GM12878 (cell line): ENCODE measurements around the gene EYS. TPM values are rescaled to one million over a fixed set of nuclear protein-coding genes. Genes with fewer than 3 reads are reported as not detected.

ENCODE experiments used
- ATAC-seq: fragments of 200-7000 bp; cut with Tn5 transposase; 3 replicates; pipeline ENCODE4 v1.9.1; 2020; ENCODE audit warnings: mild to moderate bottlenecking, moderate library complexity
- BruUV-seq: library from RNA; stranded (reverse); fragments of 400-500 nt; replicated peaks from 2 replicates; lab custom pipeline; 2021; lab: Mats Ljungman, UMichigan
- CTCF ChIA-PET: fragments of 300-600 bp; sonication (Branson Sonifier 250); formaldehyde crosslinking; extraction: SDS; loops from one replicate; lab custom pipeline; 2021; ENCODE audit warnings: inconsistent platforms; lab: Yijun Ruan, JAX
- POLR2A ChIA-PET: fragments of 350-600 bp; formaldehyde crosslinking; extraction: SDS; loops from one replicate; lab custom pipeline; 2021; ENCODE audit warnings: inconsistent platforms; lab: Charles Lee
- RAD21 ChIA-PET: fragments of 300-600 bp; sonication (Branson Sonifier 250); formaldehyde crosslinking; loops from one replicate; lab custom pipeline; 2023; ENCODE audit warnings: antibody characterized with exemption; ENCODE audit not compliant: unreplicated experiment; lab: Charles Lee
- SMC1A ChIA-PET: fragments of 300-600 bp; sonication (Branson Sonifier 250); formaldehyde crosslinking; loops from one replicate; lab custom pipeline; 2023; ENCODE audit not compliant: unreplicated experiment, uncharacterized antibody; lab: Charles Lee
- DNase-seq: peaks from one replicate; pipeline ENCODE4 v3.0.0-alpha.2; 2011; ENCODE audit warnings: low read depth, low spot score
- FAIRE-seq: peaks from 3 replicates; lab custom pipeline; 2011; peaks lifted over from hg19 to GRCh38; lab: Jason Lieb, UNC
- H2AFZ ChIP-seq: 2 replicates; pipeline ENCODE4 v1.6.0; 2011; ENCODE audit warnings: low read depth, low read length, control low read depth; ENCODE audit not compliant: control insufficient read depth
- H3K27ac ChIP-seq: 2 replicates; pipeline ENCODE4 v1.5.1; 2011; ENCODE audit warnings: control low read depth; ENCODE audit not compliant: control insufficient read depth, insufficient read depth
- H3K27me3 ChIP-seq, 2 experiments: replicated peaks in 1 of 2; 2 replicates each; pipeline versions ENCODE4 v1.6.0 to v1.6.1; 2011; ENCODE audit warnings: low read length in 1 of 2; ENCODE audit not compliant: control insufficient read depth in 2 of 2, insufficient read depth in 2 of 2
- H3K36me3 ChIP-seq, 2 experiments: 2 replicates each; pipeline ENCODE4 v1.5.1; 2011; ENCODE audit warnings: low read length in 1 of 2; ENCODE audit not compliant: control insufficient read depth in 2 of 2, insufficient read depth in 2 of 2
- H3K4me1 ChIP-seq: 2 replicates; pipeline ENCODE4 v1.6.1; 2011; ENCODE audit warnings: mild to moderate bottlenecking, low read length, moderate library complexity, mixed read lengths; ENCODE audit not compliant: control insufficient read depth, insufficient read depth
- H3K4me2 ChIP-seq: 2 replicates; pipeline ENCODE4 v1.6.0; 2011; ENCODE audit warnings: control low read depth; ENCODE audit not compliant: control insufficient read depth, insufficient read depth
- H3K4me3 ChIP-seq: fragments of 200-600 bp; sonication (generic); 2 replicates; pipeline ENCODE4 v1.5.1; 2016
- H3K79me2 ChIP-seq: 2 replicates; pipeline ENCODE4 v1.6.0; 2011; ENCODE audit warnings: low read length; ENCODE audit not compliant: control insufficient read depth, insufficient read depth
- H3K9ac ChIP-seq: 2 replicates; pipeline ENCODE4 v1.8.0; 2011; ENCODE audit warnings: low read length, control low read depth, mixed read lengths; ENCODE audit not compliant: control insufficient read depth, insufficient read depth
- H3K9me3 ChIP-seq: replicated peaks from 3 replicates; pipeline ENCODE4 v1.5.1; 2011; ENCODE audit warnings: mild to moderate bottlenecking, low read length; ENCODE audit not compliant: control insufficient read depth, insufficient read depth
- H4K20me1 ChIP-seq: 2 replicates; pipeline ENCODE4 v1.6.0; 2011; ENCODE audit not compliant: control insufficient read depth, insufficient read depth
- ATF7 ChIP-seq: fragments of 450-650 bp; IDR thresholded peaks from 2 replicates; pipeline ENCODE4 v1.6.1; 2016; ENCODE audit warnings: low read depth, mild to moderate bottlenecking
- CBX5 ChIP-seq: sonication (generic); IDR thresholded peaks from 2 replicates; pipeline ENCODE4 v1.6.1; 2016; ENCODE audit warnings: low read depth, moderate library complexity, mild to moderate bottlenecking, inconsistent platforms
- E2F8 ChIP-seq: fragments of 450-650 bp; IDR thresholded peaks from 2 replicates; pipeline ENCODE4 v1.6.1; 2018; ENCODE audit warnings: mild to moderate bottlenecking, low read depth, moderate library complexity; ENCODE audit not compliant: partially characterized antibody
- EED ChIP-seq: sonication (generic); IDR thresholded peaks from 2 replicates; pipeline ENCODE4 v1.6.1; 2016; ENCODE audit warnings: antibody characterized with exemption, low read depth
- FOXM1 ChIP-seq: IDR thresholded peaks from 2 replicates; pipeline ENCODE4 v1.6.1; 2012; ENCODE audit warnings: low read depth, mild to moderate bottlenecking, inconsistent platforms, low read length, moderate library complexity
- HDGF ChIP-seq: fragments of 450-650 bp; IDR thresholded peaks from 2 replicates; pipeline ENCODE4 v1.6.1; 2016; ENCODE audit warnings: antibody characterized with exemption
- MXI1 ChIP-seq: fragments of 150-350 bp; IDR thresholded peaks from 2 replicates; pipeline ENCODE4 v1.6.1; 2011; ENCODE audit warnings: low read depth, mild to moderate bottlenecking, inconsistent platforms, low read length, improper control_type of control experiment
- RELB ChIP-seq: fragments of 450-650 bp; IDR thresholded peaks from 2 replicates; pipeline ENCODE4 v1.6.1; 2017; ENCODE audit warnings: low read depth, mild to moderate bottlenecking, moderate library complexity
- SP1 ChIP-seq: IDR thresholded peaks from one replicate; pipeline ENCODE4 v1.6.1; 2011; ENCODE audit warnings: low read depth, low read length
- ZNF24 ChIP-seq: fragments of 450-650 bp; IDR thresholded peaks from 2 replicates; pipeline ENCODE4 v1.6.1; 2017; ENCODE audit warnings: antibody characterized with exemption, mild to moderate bottlenecking
- WGBS: methylation state at CpG from one replicate; pipeline ENCODE4 v1.1.6; 2016; ENCODE audit warnings: low lambda C conversion rate; ENCODE audit not compliant: insufficient replicate concordance, insufficient coverage; ENCODE audit errors: missing lambda C conversion rate; 5-methylcytosine and 5-hydroxymethylcytosine counted together
- in situ Hi-C: fragments of 300-500 bp; cut with MboI; formaldehyde crosslinking; loops from 9 replicates; pipeline ENCODE4 v1.14.3; 2018; ENCODE audit warnings: mixed read lengths
- intact Hi-C: fragments of 100-400 bp; cut with micrococcal nuclease; formaldehyde crosslinking; loops from one replicate; pipeline ENCODE4 v1.14.2; 2022; ENCODE audit not compliant: unreplicated experiment
- polyA plus RNA-seq, 11 experiments: library from polyadenylated mRNA; depleted of rRNA in 4 of 11; unstranded in 6 of 11; stranded (reverse) in 5 of 11; fragments of >200 nt; fragmentation: Nextera tagmentation in 4 of 11; fragmentation: Illumina TruSeq in 1 of 11; extraction: Ambion mirVana in 4 of 11; extraction: Trizol in 1 of 11; gene quantifications; 1 replicate in 1 of 11; 2 replicates in 10 of 11; pipeline versions ENCODE4 v1.2.1 to v1.2.3, GENCODE V29; 2011 to 2016; ENCODE audit warnings: inconsistent platforms in 2 of 11, missing spikeins in 2 of 11, low read depth in 1 of 11
- total RNA-seq, 4 experiments: library from RNA; depleted of rRNA in 3 of 4; stranded (reverse); fragments of >200 nt in 3 of 4; fragmentation: Illumina TruSeq in 1 of 4; extraction: Trizol in 1 of 4; gene quantifications; 2 replicates each; pipeline versions ENCODE4 v1.2.1 to v1.2.3, GENCODE V29; 2013 to 2021
- TF ChIP-seq, protein P1 (sequence below): fragments of 450-650 bp; IDR thresholded peaks from 2 replicates; pipeline ENCODE4 v1.6.1; 2014; ENCODE audit warnings: mild to moderate bottlenecking
- TF ChIP-seq, protein P2 (sequence below): fragments of 450-650 bp; IDR thresholded peaks from 2 replicates; pipeline ENCODE4 v1.6.1; 2016; ENCODE audit warnings: mild to moderate bottlenecking

The EYS gene
- total and polyA plus RNA-seq, 10 of the 15 experiments (the other 5 are each of a cell fraction or from before 2014, with no cell fraction given), result under 0.01 to 0.14 (median 0.02) TPM; not detected in 1

DNA sequence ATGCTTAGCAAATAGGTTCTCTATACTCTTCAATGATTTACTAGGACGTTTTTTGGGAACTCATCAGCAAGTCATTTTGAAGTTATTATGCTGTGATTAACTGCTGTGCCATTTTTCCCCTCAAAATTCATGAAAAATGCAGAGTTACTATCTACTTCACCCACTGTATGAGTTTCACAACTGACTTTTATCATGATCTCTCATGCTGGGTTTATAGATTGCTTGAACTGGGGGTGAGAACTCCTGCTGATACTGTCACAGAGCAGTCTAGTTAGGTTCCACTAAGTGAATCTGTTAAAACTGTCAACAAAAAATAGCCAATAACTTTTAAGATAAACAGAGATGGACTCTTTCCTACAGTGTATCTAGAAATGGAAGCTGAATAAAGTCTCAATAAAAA, 136.7 kb downstream of the EYS start (continued):
- TF ChIP-seq, protein P1, sequence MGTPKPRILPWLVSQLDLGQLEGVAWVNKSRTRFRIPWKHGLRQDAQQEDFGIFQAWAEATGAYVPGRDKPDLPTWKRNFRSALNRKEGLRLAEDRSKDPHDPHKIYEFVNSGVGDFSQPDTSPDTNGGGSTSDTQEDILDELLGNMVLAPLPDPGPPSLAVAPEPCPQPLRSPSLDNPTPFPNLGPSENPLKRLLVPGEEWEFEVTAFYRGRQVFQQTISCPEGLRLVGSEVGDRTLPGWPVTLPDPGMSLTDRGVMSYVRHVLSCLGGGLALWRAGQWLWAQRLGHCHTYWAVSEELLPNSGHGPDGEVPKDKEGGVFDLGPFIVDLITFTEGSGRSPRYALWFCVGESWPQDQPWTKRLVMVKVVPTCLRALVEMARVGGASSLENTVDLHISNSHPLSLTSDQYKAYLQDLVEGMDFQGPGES, result no peak
- TF ChIP-seq HDGF (no peak), E2F8 (no peak)

- POLR2A ChIA-PET, result no interaction called here
- Histone ChIP-seq H3K79me2 (no peaks in the 10 kb centered on the region), H3K9me3 (no peaks in the 10 kb centered on the region), H3K4me2 (no peak overlapping the region)
- FAIRE-seq, result no peak
- BruUV-seq, result no TSS peak
- TF ChIP-seq EED (no peak), RELB (no peak), CBX5 (no peak), MXI1 (no peak), ATF7 (no peak), SP1 (no peak), ZNF24 (no peak), FOXM1 (no peak)
- TF ChIP-seq, protein P2, sequence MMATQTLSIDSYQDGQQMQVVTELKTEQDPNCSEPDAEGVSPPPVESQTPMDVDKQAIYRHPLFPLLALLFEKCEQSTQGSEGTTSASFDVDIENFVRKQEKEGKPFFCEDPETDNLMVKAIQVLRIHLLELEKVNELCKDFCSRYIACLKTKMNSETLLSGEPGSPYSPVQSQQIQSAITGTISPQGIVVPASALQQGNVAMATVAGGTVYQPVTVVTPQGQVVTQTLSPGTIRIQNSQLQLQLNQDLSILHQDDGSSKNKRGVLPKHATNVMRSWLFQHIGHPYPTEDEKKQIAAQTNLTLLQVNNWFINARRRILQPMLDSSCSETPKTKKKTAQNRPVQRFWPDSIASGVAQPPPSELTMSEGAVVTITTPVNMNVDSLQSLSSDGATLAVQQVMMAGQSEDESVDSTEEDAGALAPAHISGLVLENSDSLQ, result no peak
- TF ChIP-seq, all 136 proteins: peak for 0
- Histone ChIP-seq H2AFZ (no peak overlapping the region), H3K4me1 (no peaks in the 10 kb centered on the region), H3K27ac (no peak overlapping the region), H3K4me3 (no peak overlapping the region), H3K36me3 (no peaks in the 10 kb centered on the region), H3K9ac (no peak overlapping the region), H3K27me3 (no peaks in the 10 kb centered on the region), H4K20me1 (no peaks in the 10 kb centered on the region)
- ChIA-PET CTCF (no interaction called here), SMC1A (no interaction called here), RAD21 (no interaction called here)
- no peak for ATAC-seq
- in situ Hi-C loops (no loop called here), intact Hi-C loops (no loop called here)
- no peak for DNase-seq
- WGBS, result 11% methylated on average over 2 of the region's 2 CpGs
Measured at GRCh38 chr6:65569505-65569904, 137.5 kb downstream of the EYS start.
